Cardiac muscle cell (in vitro differentiated cells and primary cell): ENCODE measurements around the gene ABCG1. TPM values are rescaled to one million over a fixed set of nuclear protein-coding genes. Genes with fewer than 3 reads are reported as not detected.

Experiments used
- DNase-seq, 2 donors: peaks; one replicate each; pipeline versions ENCODE4 v3.0.0 to v3.0.0-alpha.2; 2010 to 2017; ENCODE audit warnings: low read depth in 1 of 2, low spot score in 1 of 2
- H3K27ac ChIP-seq: fragments of 200-600 bp; sonication (generic); 2 replicates; pipeline ENCODE4 v1.5.1; 2016
- H3K27me3 ChIP-seq: fragments of 200-600 bp; sonication (generic); 2 replicates; pipeline ENCODE4 v1.6.0; 2016; ENCODE audit warnings: control low read depth
- H3K36me3 ChIP-seq: fragments of 200-600 bp; sonication (generic); 2 replicates; pipeline ENCODE4 v1.5.1; 2016; ENCODE audit warnings: control low read depth
- H3K4me1 ChIP-seq: fragments of 200-600 bp; sonication (generic); 2 replicates; pipeline ENCODE4 v1.8.1; 2017; ENCODE audit warnings: low read depth, mild to moderate bottlenecking, mixed run types
- H3K4me3 ChIP-seq: fragments of 200-600 bp; sonication (generic); 2 replicates; pipeline ENCODE4 v1.5.1; 2016; ENCODE audit warnings: mild to moderate bottlenecking
- H3K9me3 ChIP-seq: fragments of 200-600 bp; sonication (generic); 2 replicates; pipeline ENCODE4 v1.5.1; 2017; ENCODE audit warnings: low read depth, mild to moderate bottlenecking, control low read depth
- polyA plus RNA-seq: library from polyadenylated mRNA; unstranded; fragments of >200 nt; fragmentation: Nextera tagmentation; extraction: Ambion mirVana; gene quantifications from 2 replicates; pipeline ENCODE4 v1.2.1, GENCODE V29; 2016
- total RNA-seq: library from RNA; depleted of rRNA; stranded (reverse); fragments of >200 nt; gene quantifications from 2 replicates; pipeline ENCODE4 v1.2.3, GENCODE V29; 2016
- TF ChIP-seq, protein P1 (sequence below): IDR thresholded peaks from 2 replicates; pipeline ENCODE4 v1.5.1; 2012; ENCODE audit warnings: low read depth, mild to moderate bottlenecking, low read length

ABCG1 gene
- total and polyA plus RNA-seq, 2 experiments from 2014 or later: 4.0 to 4.9 TPM

DNA sequence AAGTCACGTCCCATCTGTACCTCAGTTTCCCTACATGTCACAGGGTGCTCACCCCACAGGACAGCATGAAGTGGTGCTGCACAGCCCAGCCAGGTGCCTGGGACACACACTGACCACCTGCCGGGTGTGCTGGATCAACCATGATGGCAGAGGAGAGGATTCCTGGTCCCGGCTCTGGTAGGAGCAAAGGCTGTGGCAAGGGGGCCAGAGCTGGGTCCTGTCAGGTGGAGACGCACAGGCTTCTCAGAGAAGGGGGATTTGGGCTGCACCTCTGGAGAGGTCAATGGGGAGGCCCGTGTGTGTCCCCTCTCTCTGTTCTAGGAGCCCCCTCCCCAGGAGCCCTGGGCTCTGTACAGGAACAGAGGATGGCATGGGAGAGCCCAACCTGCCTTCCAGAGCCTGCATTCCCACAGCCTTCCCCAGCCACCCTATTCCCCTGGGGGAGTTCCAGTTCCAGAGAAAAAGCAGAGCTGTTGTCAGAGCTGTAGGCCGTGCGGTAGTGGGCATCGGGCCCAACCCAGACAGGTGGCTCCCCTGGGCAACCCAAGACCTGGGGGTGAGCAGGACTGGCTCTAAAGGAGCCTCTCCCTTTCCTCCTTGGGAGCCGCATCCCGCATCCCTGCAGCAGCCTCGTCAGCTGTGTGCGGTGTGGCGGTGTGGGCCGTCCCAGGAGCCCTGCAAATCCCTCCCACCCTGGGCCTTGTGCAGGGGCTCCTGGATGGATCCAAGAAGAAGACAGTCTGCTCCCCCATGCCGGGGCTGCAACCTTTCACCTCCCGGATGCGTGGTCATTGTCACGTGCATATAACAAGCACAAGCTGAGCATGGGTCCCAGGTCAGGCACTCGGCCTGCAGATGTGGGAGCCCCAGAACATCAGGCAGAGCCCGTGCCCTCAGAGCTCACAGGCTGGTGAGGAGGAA is 99.1 kb downstream of the ABCG1 start:
- Histone ChIP-seq H3K27me3 (no peaks in the 10 kb centered on the region), H3K4me1 (no peaks in the 10 kb centered on the region), H3K4me3 (no peak overlapping the region), H3K9me3 (no peaks in the 10 kb centered on the region), H3K36me3 (no peaks in the 10 kb centered on the region), H3K27ac (no peak overlapping the region)
- TF ChIP-seq, protein P1, sequence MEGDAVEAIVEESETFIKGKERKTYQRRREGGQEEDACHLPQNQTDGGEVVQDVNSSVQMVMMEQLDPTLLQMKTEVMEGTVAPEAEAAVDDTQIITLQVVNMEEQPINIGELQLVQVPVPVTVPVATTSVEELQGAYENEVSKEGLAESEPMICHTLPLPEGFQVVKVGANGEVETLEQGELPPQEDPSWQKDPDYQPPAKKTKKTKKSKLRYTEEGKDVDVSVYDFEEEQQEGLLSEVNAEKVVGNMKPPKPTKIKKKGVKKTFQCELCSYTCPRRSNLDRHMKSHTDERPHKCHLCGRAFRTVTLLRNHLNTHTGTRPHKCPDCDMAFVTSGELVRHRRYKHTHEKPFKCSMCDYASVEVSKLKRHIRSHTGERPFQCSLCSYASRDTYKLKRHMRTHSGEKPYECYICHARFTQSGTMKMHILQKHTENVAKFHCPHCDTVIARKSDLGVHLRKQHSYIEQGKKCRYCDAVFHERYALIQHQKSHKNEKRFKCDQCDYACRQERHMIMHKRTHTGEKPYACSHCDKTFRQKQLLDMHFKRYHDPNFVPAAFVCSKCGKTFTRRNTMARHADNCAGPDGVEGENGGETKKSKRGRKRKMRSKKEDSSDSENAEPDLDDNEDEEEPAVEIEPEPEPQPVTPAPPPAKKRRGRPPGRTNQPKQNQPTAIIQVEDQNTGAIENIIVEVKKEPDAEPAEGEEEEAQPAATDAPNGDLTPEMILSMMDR: no peak
- DNase-seq: no peak

DNA sequence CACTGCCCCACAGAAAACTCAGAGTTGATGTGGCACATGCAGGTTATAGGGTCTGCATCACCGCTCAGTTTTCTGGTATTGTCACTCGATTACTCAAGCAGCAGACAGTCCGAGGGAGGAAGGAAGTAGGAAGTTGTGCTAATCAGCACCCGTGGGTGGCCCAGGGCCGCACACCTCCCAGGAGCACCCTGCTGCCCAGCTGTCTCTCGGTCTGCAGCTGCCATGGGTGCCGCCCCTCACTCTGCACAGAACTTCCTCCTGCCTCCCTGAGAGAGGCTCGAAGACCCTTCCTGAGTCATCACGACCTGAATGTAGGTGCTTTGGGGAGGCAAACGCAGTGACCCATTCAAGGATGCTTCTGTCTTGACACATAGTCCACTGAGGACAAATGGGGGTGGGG is 100.4 kb downstream of the ABCG1 start:
- H3K4me3 ChIP-seq: no peak overlapping the region
- TF ChIP-seq, protein P1: no peak
- H3K9me3 ChIP-seq: no peaks in the 10 kb centered on the region
- H3K4me1 ChIP-seq: no peaks in the 10 kb centered on the region
- H3K27ac ChIP-seq: no peak overlapping the region
- H3K27me3 ChIP-seq: no peaks in the 10 kb centered on the region
- H3K36me3 ChIP-seq: no peaks in the 10 kb centered on the region
- no peak for DNase-seq

DNA sequence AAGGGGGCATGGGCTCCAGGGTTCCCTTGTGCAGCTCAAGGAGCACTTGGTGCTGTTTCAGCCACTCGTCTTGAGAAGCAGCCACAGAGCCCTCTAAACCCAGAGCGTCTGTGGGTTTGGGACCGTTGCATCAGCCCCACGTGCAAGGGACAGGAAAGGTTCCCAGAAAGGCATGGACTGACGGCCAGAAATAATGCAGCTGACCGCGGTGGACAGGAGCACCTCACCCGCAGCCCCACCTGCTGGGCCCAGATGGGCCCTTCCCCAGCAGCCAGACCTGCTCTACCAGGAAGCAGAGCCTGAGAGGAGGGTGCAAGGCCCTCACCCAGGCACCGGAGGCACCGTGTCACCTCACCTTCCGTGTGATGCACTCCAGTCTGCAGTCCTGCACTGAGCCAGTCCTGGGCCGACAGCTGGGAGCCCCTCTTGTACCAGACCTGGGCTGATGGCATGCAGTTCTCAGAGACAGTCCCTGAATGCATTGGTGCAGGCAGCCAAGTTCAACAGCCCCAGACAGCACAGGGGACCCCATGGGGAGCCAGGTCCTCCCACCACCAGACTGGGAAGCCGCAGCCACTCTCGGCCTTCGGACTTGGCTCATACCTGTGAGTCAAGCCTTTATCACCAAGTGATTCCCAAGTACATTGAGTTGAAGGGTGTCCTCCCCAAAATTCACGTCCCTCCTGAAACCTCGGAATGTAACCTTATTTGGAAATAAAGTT is 101.1 kb downstream of the ABCG1 start:
- Histone ChIP-seq H3K36me3 (no peaks in the 10 kb centered on the region), H3K27ac (no peak overlapping the region), H3K9me3 (no peaks in the 10 kb centered on the region), H3K27me3 (no peaks in the 10 kb centered on the region), H3K4me1 (no peaks in the 10 kb centered on the region), H3K4me3 (no peak overlapping the region)
- TF ChIP-seq, protein P1: no peak
- no peak for DNase-seq

DNA sequence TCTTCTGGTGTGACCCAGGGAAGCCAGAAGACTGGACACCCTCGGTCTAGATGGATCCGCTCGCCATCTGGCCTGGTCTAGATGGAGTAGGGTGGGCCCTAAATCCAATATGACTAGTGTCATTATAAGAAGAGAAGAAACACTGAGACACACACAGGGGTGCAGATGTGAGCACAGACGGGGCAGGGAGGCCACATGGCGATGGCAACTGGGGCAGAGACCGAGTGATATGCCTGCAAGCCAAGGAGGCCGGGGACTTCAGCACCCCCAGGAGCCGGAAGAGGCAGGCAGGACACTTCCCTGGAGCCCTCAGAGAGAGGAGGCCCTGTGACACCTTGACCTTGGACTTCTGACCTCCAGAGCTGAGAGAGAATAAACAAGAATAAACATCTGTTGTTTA is 101.9 kb downstream of the ABCG1 start:
- no peaks in the 10 kb centered on the region for H3K4me1 ChIP-seq
- H3K27me3 ChIP-seq: no peaks in the 10 kb centered on the region
- no peak overlapping the region for H3K27ac ChIP-seq
- no peaks in the 10 kb centered on the region for H3K9me3 ChIP-seq
- no peaks in the 10 kb centered on the region for H3K36me3 ChIP-seq
- DNase-seq: no peak
- TF ChIP-seq, protein P1: no peak
- no peak overlapping the region for H3K4me3 ChIP-seq

DNA sequence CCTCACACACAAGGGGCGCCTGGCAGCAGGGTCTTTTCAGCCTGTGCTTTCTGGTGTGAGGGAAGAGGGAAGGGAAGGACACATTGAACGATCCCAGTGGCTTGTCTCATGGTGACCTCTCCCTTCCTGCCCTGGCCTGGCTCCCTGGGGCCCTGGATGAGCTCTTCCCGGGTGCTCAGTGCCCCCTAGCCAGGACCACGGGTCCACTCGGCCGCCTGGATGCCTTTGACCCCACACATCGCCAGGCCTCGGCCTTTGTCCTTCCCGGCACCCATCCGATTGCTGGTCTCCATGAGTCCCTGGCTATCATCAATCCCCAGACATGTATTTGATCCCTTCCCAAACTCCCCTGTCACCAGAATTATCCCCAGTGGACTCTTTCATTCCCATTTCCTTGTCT is 102.3 kb downstream of the ABCG1 start:
- H3K27ac ChIP-seq: no peak overlapping the region
- no peaks in the 10 kb centered on the region for H3K9me3 ChIP-seq
- no peak overlapping the region for H3K4me3 ChIP-seq
- no peak for DNase-seq
- no peaks in the 10 kb centered on the region for H3K36me3 ChIP-seq
- TF ChIP-seq, protein P1: no peak
- H3K4me1 ChIP-seq: no peaks in the 10 kb centered on the region
- no peaks in the 10 kb centered on the region for H3K27me3 ChIP-seq
